Right lobe of liver (tissue), 6 donors: Measurements from ENCODE around the gene UTF1. TPM values are rescaled to one million over a fixed set of nuclear protein-coding genes. Genes with fewer than 3 reads are reported as not detected.

Experiments used
- ATAC-seq, 4 donors: fragments of 200-7000 bp; cut with Tn5 transposase; one replicate each; pipeline ENCODE4 v1.9.1; 2020; ENCODE audit warnings: mild to moderate bottlenecking in 4 of 4, moderate library complexity in 4 of 4
- DNase-seq, 3 donors: peaks; one replicate each; pipeline ENCODE4 v3.0.0-alpha.2; 2020
- H3K27ac ChIP-seq, 3 donors: fragments of 200-600 bp; one replicate each; pipeline ENCODE4 v1.8.0; 2022
- H3K27me3 ChIP-seq, 2 donors: fragments of 200-600 bp; one replicate each; pipeline ENCODE4 v1.8.0; 2022
- H3K36me3 ChIP-seq, 4 donors: fragments of 200-600 bp; sonication (generic) in 1 of 4; one replicate each; pipeline versions ENCODE4 v1.5.1 to v1.8.0; 2017 to 2022; ENCODE audit warnings: control low read depth in 1 of 4
- H3K4me1 ChIP-seq, 4 donors: fragments of 200-600 bp; sonication (generic) in 1 of 4; one replicate each; pipeline versions ENCODE4 v1.5.1 to v1.8.0; 2017 to 2022; ENCODE audit warnings: control low read depth in 1 of 4
- H3K4me3 ChIP-seq, 3 donors: fragments of 200-600 bp; one replicate each; pipeline ENCODE4 v1.8.0; 2022
- H3K9me3 ChIP-seq, 4 donors: fragments of 200-600 bp; sonication (generic) in 1 of 4; one replicate each; pipeline versions ENCODE4 v1.5.1 to v1.8.0; 2017 to 2022; ENCODE audit warnings: control low read depth in 1 of 4
- POLR2A ChIP-seq: fragments of 450-650 bp; IDR thresholded peaks from one replicate; pipeline ENCODE4 v1.6.1; 2017; ENCODE audit warnings: antibody characterized with exemption, mild to moderate bottlenecking
- WGBS: methylation state at CpG from one replicate; pipeline ENCODE4 v1.1.6; 2018; ENCODE audit warnings: low coverage, low lambda C conversion rate; ENCODE audit not compliant: insufficient coverage; ENCODE audit errors: missing lambda C conversion rate; 5-methylcytosine and 5-hydroxymethylcytosine counted together
- intact Hi-C, 2 donors: fragments of 100-400 bp; cut with DNase I; formaldehyde crosslinking; loops; one replicate each; pipeline versions ENCODE4 v1.11.2 to v1.14.1; 2022
- total RNA-seq, 6 experiments: library from RNA; depleted of rRNA in 2 of 6; stranded (reverse); fragments of >200 nt in 2 of 6; fragmentation: NEBNext Ultra II Directional in 3 of 6; extraction: Animal tissue kit (Norgen Biotek cat#: 25700) in 3 of 6; gene quantifications; one replicate each; pipeline versions ENCODE4 v1.1.0 to v1.2.4, GENCODE V29; 2016 to 2023
- TF ChIP-seq, protein P1 (sequence below), 4 donors: fragments of 200-600 bp in 3 of 4; fragments of 450-650 bp in 1 of 4; IDR thresholded peaks; one replicate each; pipeline versions ENCODE4 v1.5.1 to v1.8.0; 2016 to 2022; ENCODE audit warnings: antibody characterized with exemption in 4 of 4, mild to moderate bottlenecking in 2 of 4
- donor health status: DM: no; HTN: yes; CAD: no.
- donor health status: DM: no; HTN: no; CAD: no.
- donor health status: DM: no; HTN: no; CAD: no.
- donor health status: DM: no; HTN: yes; CAD: no.
- donor health status: DM: no; HTN: yes; CAD: no.

UTF1 gene
- total RNA-seq, 6 experiments from 2014 or later: not detected

DNA sequence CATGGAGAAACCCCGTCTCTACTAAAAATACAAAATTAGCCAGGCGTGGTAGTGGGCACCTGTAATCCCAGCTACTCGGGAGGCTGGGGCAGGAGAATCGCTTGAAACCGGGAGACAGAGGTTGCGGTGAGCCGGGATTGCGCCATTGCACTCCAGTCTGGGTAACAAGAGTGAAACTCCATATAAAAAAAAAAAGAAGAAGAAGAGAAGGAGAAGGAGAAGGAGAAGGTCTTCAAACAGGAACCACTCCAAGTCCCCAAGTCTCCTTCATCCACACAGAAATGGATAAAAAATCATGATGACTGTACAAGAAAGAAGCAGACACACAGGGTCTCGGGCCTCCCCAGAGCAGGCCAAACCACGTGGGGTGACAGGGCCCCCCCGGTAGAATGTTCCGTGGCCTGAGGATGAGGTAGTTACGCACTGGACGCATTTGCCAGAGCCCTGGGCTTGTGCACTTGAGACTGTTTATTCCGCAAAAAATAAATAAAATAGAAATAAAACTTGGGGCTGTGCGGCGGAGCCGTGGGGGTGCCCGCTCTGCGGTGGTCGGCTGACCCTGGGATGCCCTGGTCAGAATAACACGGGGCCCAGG, 23.4 kb downstream of the UTF1 start:
- ATAC-seq (no peak), DNase-seq (no peak)
- Histone ChIP-seq H3K36me3 (no peaks in the 10 kb centered on the region), H3K4me3 (no peak overlapping the region), H3K9me3 (no peaks in the 10 kb centered on the region), H3K27me3 (no peaks in the 10 kb centered on the region), H3K27ac (no peak overlapping the region), H3K4me1 (peaks cover 0 to 9% (median 0%) of the 10 kb centered on the region in 4 donors)
- 64% methylated on average over 17 of the region's 22 CpGs for WGBS
- intact Hi-C loops: no loop called here
- no peak for TF ChIP-seq POLR2A
- TF ChIP-seq, protein P1, sequence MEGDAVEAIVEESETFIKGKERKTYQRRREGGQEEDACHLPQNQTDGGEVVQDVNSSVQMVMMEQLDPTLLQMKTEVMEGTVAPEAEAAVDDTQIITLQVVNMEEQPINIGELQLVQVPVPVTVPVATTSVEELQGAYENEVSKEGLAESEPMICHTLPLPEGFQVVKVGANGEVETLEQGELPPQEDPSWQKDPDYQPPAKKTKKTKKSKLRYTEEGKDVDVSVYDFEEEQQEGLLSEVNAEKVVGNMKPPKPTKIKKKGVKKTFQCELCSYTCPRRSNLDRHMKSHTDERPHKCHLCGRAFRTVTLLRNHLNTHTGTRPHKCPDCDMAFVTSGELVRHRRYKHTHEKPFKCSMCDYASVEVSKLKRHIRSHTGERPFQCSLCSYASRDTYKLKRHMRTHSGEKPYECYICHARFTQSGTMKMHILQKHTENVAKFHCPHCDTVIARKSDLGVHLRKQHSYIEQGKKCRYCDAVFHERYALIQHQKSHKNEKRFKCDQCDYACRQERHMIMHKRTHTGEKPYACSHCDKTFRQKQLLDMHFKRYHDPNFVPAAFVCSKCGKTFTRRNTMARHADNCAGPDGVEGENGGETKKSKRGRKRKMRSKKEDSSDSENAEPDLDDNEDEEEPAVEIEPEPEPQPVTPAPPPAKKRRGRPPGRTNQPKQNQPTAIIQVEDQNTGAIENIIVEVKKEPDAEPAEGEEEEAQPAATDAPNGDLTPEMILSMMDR (IDR thresholded peaks at IDR 0.05): no peak

DNA sequence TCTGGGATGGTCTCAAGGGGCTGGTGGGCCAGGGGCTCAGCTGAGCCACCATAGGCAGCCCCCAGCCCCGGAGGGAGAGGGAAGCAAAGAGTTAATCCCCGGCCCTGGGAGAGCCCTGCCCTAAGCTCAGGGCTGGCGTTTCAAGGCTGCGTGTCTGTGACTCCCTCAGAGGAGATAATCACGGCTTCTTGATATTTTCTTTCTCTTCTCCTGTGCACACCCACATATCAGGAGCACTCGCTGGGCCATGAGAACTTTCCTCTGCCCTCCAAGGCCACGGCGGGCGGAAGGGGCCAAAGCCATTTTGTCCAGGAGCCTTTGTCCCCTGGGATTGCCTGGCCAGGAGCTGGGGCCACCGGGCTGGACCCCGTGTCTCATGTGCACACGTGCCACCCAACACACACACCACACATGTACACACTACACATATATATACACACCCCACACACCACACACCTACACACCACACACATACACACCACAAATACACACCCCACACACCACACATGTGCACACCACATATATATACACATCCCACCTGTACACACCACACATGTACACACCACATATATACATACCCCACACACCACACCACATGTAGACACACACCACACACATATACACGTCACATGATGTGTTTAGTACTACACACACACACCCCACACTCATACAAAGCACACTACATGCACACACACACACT, 24.6 kb downstream of the UTF1 start:
- no peaks in the 10 kb centered on the region for H3K9me3 ChIP-seq
- H3K27ac ChIP-seq: no peak overlapping the region
- H3K4me1 ChIP-seq: peaks cover 0 to 9% (median 0%) of the 10 kb centered on the region in 4 donors
- no peak for ATAC-seq
- 58% methylated on average over 5 of the region's 13 CpGs for WGBS
- intact Hi-C loops: no loop called here
- DNase-seq: no peak
- H3K4me3 ChIP-seq: no peak overlapping the region
- TF ChIP-seq, protein P1 (IDR thresholded peaks at IDR 0.05): no peak
- no peak for TF ChIP-seq POLR2A
- no peaks in the 10 kb centered on the region for H3K36me3 ChIP-seq
- H3K27me3 ChIP-seq: no peaks in the 10 kb centered on the region

DNA sequence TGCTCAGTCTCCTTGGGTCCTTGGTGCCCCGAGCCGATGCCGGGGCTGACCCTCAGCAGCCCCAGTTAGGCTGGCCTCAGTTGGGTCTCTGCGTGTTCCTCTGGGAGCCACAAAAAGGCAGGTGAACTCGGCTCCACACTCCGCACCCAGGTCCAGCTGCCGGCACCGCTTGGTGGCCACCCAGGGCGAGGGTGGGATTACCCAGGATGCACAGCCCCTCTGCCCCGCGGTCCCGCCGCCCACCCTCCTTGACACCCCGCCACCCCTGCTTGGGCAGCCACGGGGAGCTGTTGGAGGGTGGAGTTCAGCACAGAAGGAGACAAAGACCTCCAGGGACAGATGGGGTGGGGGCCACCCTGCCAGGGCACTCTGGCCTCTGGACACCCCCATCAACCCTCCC, 25.3 kb downstream of the UTF1 start:
- no peak overlapping the region for H3K27ac ChIP-seq
- no peaks in the 10 kb centered on the region for H3K36me3 ChIP-seq
- TF ChIP-seq, protein P1 (IDR thresholded peaks at IDR 0.05): no peak
- no peak for TF ChIP-seq POLR2A
- intact Hi-C loops: no loop called here
- H3K4me3 ChIP-seq: no peak overlapping the region
- H3K4me1 ChIP-seq: peaks cover 0 to 9% (median 0%) of the 10 kb centered on the region in 4 donors
- DNase-seq: no peak
- H3K9me3 ChIP-seq: no peaks in the 10 kb centered on the region
- H3K27me3 ChIP-seq: no peaks in the 10 kb centered on the region
- ATAC-seq: no peak
- WGBS: no CpG with 5 or more reads among the region's 15 CpGs

DNA sequence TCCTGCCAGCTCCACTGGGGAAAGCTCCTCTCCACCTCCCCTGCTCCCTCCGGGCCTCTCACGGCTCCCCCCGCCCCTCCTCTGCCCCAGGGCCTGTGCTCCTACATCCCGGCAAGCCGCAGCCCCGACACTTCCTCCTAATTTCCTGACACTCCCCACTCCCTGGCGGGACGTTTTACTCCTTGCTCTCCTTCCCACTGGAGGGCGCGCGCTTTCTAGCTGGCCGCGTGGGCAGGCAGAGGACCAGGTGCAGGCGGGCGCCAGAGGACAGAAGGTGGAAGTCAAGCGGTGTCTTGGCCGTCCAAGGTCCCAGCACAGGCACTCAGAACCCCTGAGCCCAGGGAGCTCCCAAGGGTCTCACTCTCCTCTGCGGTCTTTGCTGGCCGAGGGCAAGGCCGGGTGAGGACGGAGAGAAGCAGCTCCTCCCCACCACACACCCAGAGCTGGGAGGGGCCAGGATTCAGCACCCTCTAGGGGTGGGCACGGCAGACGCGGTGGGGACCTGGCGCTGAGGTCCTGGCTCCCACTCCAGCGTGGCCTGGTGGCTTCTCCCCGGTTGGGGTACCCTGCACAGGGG, 27.6 kb downstream of the UTF1 start:
- WGBS: 2% methylated on average over 17 of the region's 27 CpGs
- Histone ChIP-seq H3K27me3 (no peaks in the 10 kb centered on the region), H3K4me3 (no peak overlapping the region), H3K27ac (no peak overlapping the region), H3K4me1 (peaks cover 0 to 12% (median 0%) of the 10 kb centered on the region in 4 donors), H3K9me3 (no peaks in the 10 kb centered on the region), H3K36me3 (no peaks in the 10 kb centered on the region)
- DNase-seq (peak; percentile 75 to 85 (median 83)), ATAC-seq (peak; percentile 48 to 58 (median 52))
- TF ChIP-seq, protein P1 (IDR thresholded peaks at IDR 0.05): peak in 3 of 4 donors; percentile 38 to 47 (median 42)
- no peak for TF ChIP-seq POLR2A
- intact Hi-C loops: no loop called here
